Measurements from ENCODE around the gene RBM33.

- TF ChIP-seq CTCF (conservative IDR thresholded peaks at IDR 0.05) (no peak), ZFX (IDR thresholded peaks at IDR 0.05) (no peak)
Measured at GRCh38 chr7:155775691-155776090, 131.2 kb downstream of the RBM33 start.

All from C4-2B (cell line).